AG04450 (cell line): ENCODE data around the gene NIT2. TPM values are rescaled to one million over a fixed set of nuclear protein-coding genes. Genes with fewer than 3 reads are reported as not detected.

Source experiments
- CTCF ChIA-PET: fragments of 300-600, 350-600 bp; formaldehyde crosslinking; extraction: SDS; loops from one replicate; lab custom pipeline; 2022; ENCODE audit warnings: antibody characterized with exemption, inconsistent platforms; lab: Charles Lee
- POLR2A ChIA-PET: fragments of 350-600 bp; formaldehyde crosslinking; extraction: SDS; loops from one replicate; lab custom pipeline; 2021; ENCODE audit warnings: antibody characterized with exemption, inconsistent platforms; lab: Yijun Ruan, JAX
- DNase-seq: peaks from one replicate; pipeline ENCODE4 v3.0.0-alpha.2; 2011; ENCODE audit warnings: low read depth, low spot score
- H3K27ac ChIP-seq: one replicate; pipeline ENCODE4 v1.5.1; 2012; ENCODE audit warnings: low read depth, low read length, control low read depth
- H3K27me3 ChIP-seq: one replicate; pipeline ENCODE4 v1.6.0; 2012; ENCODE audit warnings: low read length; ENCODE audit not compliant: control insufficient read depth, insufficient read depth
- H3K4me3 ChIP-seq: 2 replicates; pipeline ENCODE4 v1.5.1; 2011; ENCODE audit warnings: mild to moderate bottlenecking, low read depth, low read length, control low read depth
- H3K9me3 ChIP-seq: 2 replicates; pipeline ENCODE4 v1.5.1; 2012; ENCODE audit warnings: low read length; ENCODE audit not compliant: control insufficient read depth, insufficient read depth
- CTCF ChIP-seq: IDR thresholded peaks from 2 replicates; pipeline ENCODE4 v1.5.1; 2011; ENCODE audit warnings: low read depth, low read length, control low read depth, inconsistent platforms
- polyA plus RNA-seq: library from polyadenylated mRNA; depleted of rRNA; stranded (reverse); fragments of >200 nt; gene quantifications from 2 replicates; pipeline ENCODE4 v1.2.3, GENCODE V29; 2011

The NIT2 gene
- polyA plus RNA-seq, 1 experiment, result 60.9 TPM

GRCh38 chr3:100368441-100368840 is 33.9 kb downstream of the NIT2 start:
- H3K4me3 ChIP-seq, result no peak overlapping the region
- H3K27me3 ChIP-seq, result no peaks in the 10 kb centered on the region
- no peak overlapping the region for H3K27ac ChIP-seq
- ChIA-PET CTCF (no interaction called here), POLR2A (interaction anchor here (0.7 kb wide), 1 partner anchor 33 kb away, joined by 3 read pairs; the partner anchor contains the start of gene LNP1)
- no peaks in the 10 kb centered on the region for H3K9me3 ChIP-seq
- no peak for DNase-seq
- no peak for TF ChIP-seq CTCF

- no peak for TF ChIP-seq CTCF
- no peaks in the 10 kb centered on the region for H3K27me3 ChIP-seq
- no peak for DNase-seq
- CTCF ChIA-PET, result no interaction called here
- no peak overlapping the region for H3K27ac ChIP-seq
- no peak overlapping the region for H3K4me3 ChIP-seq
- POLR2A ChIA-PET, result no interaction called here
- H3K9me3 ChIP-seq, result no peaks in the 10 kb centered on the region
These were observed 36.2 kb downstream of the NIT2 start for GRCh38 chr3:100370756-100371155.

GRCh38 chr3:100374521-100374920 is 40.0 kb downstream of the NIT2 start:
- TF ChIP-seq CTCF, result no peak
- ChIA-PET CTCF (interaction anchor here (1.1 kb wide), 1 partner anchor 9 kb away, joined by 4 read pairs; no protein-coding TSS in a partner anchor), POLR2A (interaction anchor here (1.4 kb wide), 1 partner anchor 27 kb away, joined by 4 read pairs; the partner anchor contains the start of genes LNP1 and TOMM70)
- Histone ChIP-seq H3K9me3 (no peaks in the 10 kb centered on the region), H3K4me3 (no peak overlapping the region), H3K27me3 (no peaks in the 10 kb centered on the region), H3K27ac (no peak overlapping the region)
- no peak for DNase-seq

GRCh38 chr3:100376301-100376700 is 41.7 kb downstream of the NIT2 start:
- ChIA-PET POLR2A (interaction anchor here (0.6 to 1.0 kb wide), 3 partner anchors 25 to 116 kb away, joined by 3 to 6 read pairs (median 4); partner anchors contain the start of genes LNP1, NIT2, TMEM45A and TOMM70), CTCF (interaction anchor here (0.7 kb wide), 1 partner anchor 545 kb away, joined by 4 read pairs; no protein-coding TSS in a partner anchor)
- DNase-seq, result no peak
- Histone ChIP-seq H3K9me3 (no peaks in the 10 kb centered on the region), H3K27me3 (no peaks in the 10 kb centered on the region), H3K27ac (no peak overlapping the region), H3K4me3 (no peak overlapping the region)
- TF ChIP-seq CTCF, result no peak

GRCh38 chr3:100384733-100385525 is 50.4 kb downstream of the NIT2 start:
- ChIA-PET POLR2A (interaction anchor here (1.2 to 4.4 kb wide), 3 partner anchors 13 to 116 kb away, joined by 3 to 39 read pairs (median 4); partner anchors contain the start of genes LNP1 and TOMM70), CTCF (no interaction called here)
- no peaks in the 10 kb centered on the region for H3K27me3 ChIP-seq
- H3K9me3 ChIP-seq, result peaks cover 4% of the 10 kb centered on the region; the same call in 1 of the 2 replicates
- TF ChIP-seq CTCF, result no peak
- no peak overlapping the region for H3K4me3 ChIP-seq
- peak; percentile 34 for DNase-seq
- H3K27ac ChIP-seq, result no peak overlapping the region
